ENCODE measurements around the gene ITLN2.
A peak's percentile ranks its signal among the peaks of the same experiment; 100 is the strongest.
"Not testable (repeated sequence)": the region's sequence is repeated elsewhere in the genome, so short reads cannot be mapped to it uniquely, and the experiment has no call there.

Gene ITLN2

GRCh38 chr1:160952129-160952510, 2.5 kb downstream of the ITLN2 start:
- no peak for DNase-seq

- DNase-seq, result peak; percentile 72
Measured at GRCh38 chr1:160951443-160952128, 3.0 kb downstream of the ITLN2 start.

GRCh38 chr1:160950657-160951056, 4.0 kb downstream of the ITLN2 start:
- DNase-seq, result no peak

- DNase-seq, result no peak
Measured at GRCh38 chr1:160949881-160950280, 4.7 kb downstream of the ITLN2 start.

- not testable (repeated sequence) for DNase-seq
Measured at GRCh38 chr1:160949216-160949880, 5.3 kb downstream of the ITLN2 start.

- DNase-seq, result not testable (repeated sequence)
Measured at GRCh38 chr1:160947174-160947759, 7.3 kb downstream of the ITLN2 start.

GRCh38 chr1:160945881-160946280, 8.7 kb downstream of the ITLN2 start:
- DNase-seq, result not testable (repeated sequence)

GRCh38 chr1:160945079-160945478, 9.5 kb downstream of the ITLN2 start:
- no peak for DNase-seq

GRCh38 chr1:160942926-160943325, 11.7 kb downstream of the ITLN2 start:
- no peak for DNase-seq

GRCh38 chr1:160936666-160937065, 17.9 kb downstream of the ITLN2 start:
- not testable (repeated sequence) for DNase-seq

GRCh38 chr1:160935527-160936258, 18.9 kb downstream of the ITLN2 start:
- DNase-seq, result no peak

- DNase-seq, result not testable (repeated sequence)
Measured at GRCh38 chr1:160933305-160933704, 21.3 kb downstream of the ITLN2 start.

- DNase-seq, result no peak
Measured at GRCh38 chr1:160925652-160926244, 28.9 kb downstream of the ITLN2 start.

GRCh38 chr1:160924791-160925651, 29.6 kb downstream of the ITLN2 start:
- no peak for DNase-seq

GRCh38 chr1:160916666-160917065, 37.9 kb downstream of the ITLN2 start:
- DNase-seq, result no peak

GRCh38 chr1:160913229-160913628, 41.4 kb downstream of the ITLN2 start:
- not testable (repeated sequence) for DNase-seq

GRCh38 chr1:160911925-160912324, 42.7 kb downstream of the ITLN2 start:
- no peak for DNase-seq

- DNase-seq, result no peak
Measured at GRCh38 chr1:160911441-160911840, 43.2 kb downstream of the ITLN2 start.

GRCh38 chr1:160910170-160910750, 44.3 kb downstream of the ITLN2 start:
- no peak for DNase-seq

GRCh38 chr1:160907976-160908375, 46.6 kb downstream of the ITLN2 start:
- DNase-seq, result no peak

GRCh38 chr1:160905617-160905989, 49.0 kb downstream of the ITLN2 start:
- DNase-seq, result no peak

Measured in CD4-positive, alpha-beta T cell treated with Interleukin-21 for 1 hour (primary cell).